GM19395 (cell line): ENCODE results near the gene ARF1.

Experiments
- ATAC-seq: cut with Tn5 transposase; IDR thresholded peaks from one replicate; pipeline ENCODE4 v1.9.1; 2021; ENCODE audit warnings: mild to moderate bottlenecking, moderate library complexity; ENCODE audit not compliant: unreplicated experiment

Gene ARF1

GRCh38 chr1:228048659-228049298, 33.7 kb upstream of the ARF1 start:
- ATAC-seq: no peak

- no peak for ATAC-seq
Observed at GRCh38 chr1:228050571-228051231, 31.8 kb upstream of the ARF1 start.

GRCh38 chr1:228058172-228058948, 24.1 kb upstream of the ARF1 start:
- no peak for ATAC-seq

- no peak for ATAC-seq
Observed at GRCh38 chr1:228058949-228059633, 23.4 kb upstream of the ARF1 start.

GRCh38 chr1:228059634-228060457, 22.7 kb upstream of the ARF1 start:
- no peak for ATAC-seq

GRCh38 chr1:228060458-228061190, 21.9 kb upstream of the ARF1 start:
- no peak for ATAC-seq

- ATAC-seq: no peak
Observed at GRCh38 chr1:228061411-228062084, 21.0 kb upstream of the ARF1 start.

GRCh38 chr1:228062085-228062791, 20.3 kb upstream of the ARF1 start:
- ATAC-seq: no peak

GRCh38 chr1:228062812-228063211, 19.7 kb upstream of the ARF1 start:
- no peak for ATAC-seq

- no peak for ATAC-seq
Observed at GRCh38 chr1:228063251-228064191, 19.0 kb upstream of the ARF1 start.

GRCh38 chr1:228064296-228064695, 18.2 kb upstream of the ARF1 start:
- ATAC-seq: no peak

- no peak for ATAC-seq
Observed at GRCh38 chr1:228064741-228065542, 17.6 kb upstream of the ARF1 start.

- ATAC-seq: no peak
Observed at GRCh38 chr1:228065543-228066347, 16.8 kb upstream of the ARF1 start.

GRCh38 chr1:228066416-228066815, 16.1 kb upstream of the ARF1 start:
- ATAC-seq: no peak

GRCh38 chr1:228066891-228067654, 15.4 kb upstream of the ARF1 start:
- ATAC-seq: no peak
